ENCODE measurements around the gene ANP32E.
"Not testable (repeated sequence)": the region's sequence is repeated elsewhere in the genome, so short reads cannot be mapped to it uniquely, and the experiment has no call there.

DNA sequence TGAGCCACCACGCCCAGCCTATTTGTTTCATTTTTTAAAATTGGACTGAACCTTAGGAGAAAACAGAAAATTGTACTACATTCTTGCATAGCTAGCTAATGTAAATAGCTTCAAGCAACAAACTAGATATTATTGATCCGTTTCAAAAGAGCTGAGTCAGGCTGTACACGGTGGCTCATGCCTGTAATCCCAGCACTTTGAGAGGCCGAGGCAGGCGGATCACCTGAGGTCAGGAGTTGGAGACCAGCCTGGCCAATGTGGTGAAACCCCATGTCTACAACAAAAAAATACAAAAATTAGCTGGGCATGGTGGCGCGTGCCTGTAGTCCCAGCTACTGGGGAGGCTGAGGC is 49.5 kb downstream of the ANP32E start:
- not testable (repeated sequence) for TF ChIP-seq ZNF629 (tag by site-specific recombination; IDR thresholded peaks at IDR 0.05); HOXA7 (CRISPR knock-in tag; IDR thresholded peaks at IDR 0.05; ENCODE audit: borderline replicate concordance); ZNF510 (tag by site-specific recombination; IDR thresholded peaks at IDR 0.05; ENCODE audit: insufficient replicate concordance); ZBTB7A (tag by site-specific recombination; IDR thresholded peaks at IDR 0.05; ENCODE audit: low read depth); ZNF548 (tag by site-specific recombination; IDR thresholded peaks at IDR 0.05); TCF7L2 (IDR thresholded peaks at IDR 0.05; ENCODE audit: borderline replicate concordance, low read depth, low read length); KLF9 (tag by site-specific recombination; IDR thresholded peaks at IDR 0.05; ENCODE audit: low read depth)
- TF ChIP-seq, protein P1, sequence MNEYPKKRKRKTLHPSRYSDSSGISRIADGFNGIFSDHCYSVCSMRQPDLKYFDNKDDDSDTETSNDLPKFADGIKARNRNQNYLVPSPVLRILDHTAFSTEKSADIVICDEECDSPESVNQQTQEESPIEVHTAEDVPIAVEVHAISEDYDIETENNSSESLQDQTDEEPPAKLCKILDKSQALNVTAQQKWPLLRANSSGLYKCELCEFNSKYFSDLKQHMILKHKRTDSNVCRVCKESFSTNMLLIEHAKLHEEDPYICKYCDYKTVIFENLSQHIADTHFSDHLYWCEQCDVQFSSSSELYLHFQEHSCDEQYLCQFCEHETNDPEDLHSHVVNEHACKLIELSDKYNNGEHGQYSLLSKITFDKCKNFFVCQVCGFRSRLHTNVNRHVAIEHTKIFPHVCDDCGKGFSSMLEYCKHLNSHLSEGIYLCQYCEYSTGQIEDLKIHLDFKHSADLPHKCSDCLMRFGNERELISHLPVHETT (tag by site-specific recombination; IDR thresholded peaks at IDR 0.05): not testable (repeated sequence)
- TF ChIP-seq, protein P2, sequence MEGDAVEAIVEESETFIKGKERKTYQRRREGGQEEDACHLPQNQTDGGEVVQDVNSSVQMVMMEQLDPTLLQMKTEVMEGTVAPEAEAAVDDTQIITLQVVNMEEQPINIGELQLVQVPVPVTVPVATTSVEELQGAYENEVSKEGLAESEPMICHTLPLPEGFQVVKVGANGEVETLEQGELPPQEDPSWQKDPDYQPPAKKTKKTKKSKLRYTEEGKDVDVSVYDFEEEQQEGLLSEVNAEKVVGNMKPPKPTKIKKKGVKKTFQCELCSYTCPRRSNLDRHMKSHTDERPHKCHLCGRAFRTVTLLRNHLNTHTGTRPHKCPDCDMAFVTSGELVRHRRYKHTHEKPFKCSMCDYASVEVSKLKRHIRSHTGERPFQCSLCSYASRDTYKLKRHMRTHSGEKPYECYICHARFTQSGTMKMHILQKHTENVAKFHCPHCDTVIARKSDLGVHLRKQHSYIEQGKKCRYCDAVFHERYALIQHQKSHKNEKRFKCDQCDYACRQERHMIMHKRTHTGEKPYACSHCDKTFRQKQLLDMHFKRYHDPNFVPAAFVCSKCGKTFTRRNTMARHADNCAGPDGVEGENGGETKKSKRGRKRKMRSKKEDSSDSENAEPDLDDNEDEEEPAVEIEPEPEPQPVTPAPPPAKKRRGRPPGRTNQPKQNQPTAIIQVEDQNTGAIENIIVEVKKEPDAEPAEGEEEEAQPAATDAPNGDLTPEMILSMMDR (tag by site-specific recombination; IDR thresholded peaks at IDR 0.05): not testable (repeated sequence)

Data from HEK293 (cell line).